ENCODE data around the gene FUOM.

Gene FUOM, protein sequence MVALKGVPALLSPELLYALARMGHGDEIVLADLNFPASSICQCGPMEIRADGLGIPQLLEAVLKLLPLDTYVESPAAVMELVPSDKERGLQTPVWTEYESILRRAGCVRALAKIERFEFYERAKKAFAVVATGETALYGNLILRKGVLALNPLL

DNA sequence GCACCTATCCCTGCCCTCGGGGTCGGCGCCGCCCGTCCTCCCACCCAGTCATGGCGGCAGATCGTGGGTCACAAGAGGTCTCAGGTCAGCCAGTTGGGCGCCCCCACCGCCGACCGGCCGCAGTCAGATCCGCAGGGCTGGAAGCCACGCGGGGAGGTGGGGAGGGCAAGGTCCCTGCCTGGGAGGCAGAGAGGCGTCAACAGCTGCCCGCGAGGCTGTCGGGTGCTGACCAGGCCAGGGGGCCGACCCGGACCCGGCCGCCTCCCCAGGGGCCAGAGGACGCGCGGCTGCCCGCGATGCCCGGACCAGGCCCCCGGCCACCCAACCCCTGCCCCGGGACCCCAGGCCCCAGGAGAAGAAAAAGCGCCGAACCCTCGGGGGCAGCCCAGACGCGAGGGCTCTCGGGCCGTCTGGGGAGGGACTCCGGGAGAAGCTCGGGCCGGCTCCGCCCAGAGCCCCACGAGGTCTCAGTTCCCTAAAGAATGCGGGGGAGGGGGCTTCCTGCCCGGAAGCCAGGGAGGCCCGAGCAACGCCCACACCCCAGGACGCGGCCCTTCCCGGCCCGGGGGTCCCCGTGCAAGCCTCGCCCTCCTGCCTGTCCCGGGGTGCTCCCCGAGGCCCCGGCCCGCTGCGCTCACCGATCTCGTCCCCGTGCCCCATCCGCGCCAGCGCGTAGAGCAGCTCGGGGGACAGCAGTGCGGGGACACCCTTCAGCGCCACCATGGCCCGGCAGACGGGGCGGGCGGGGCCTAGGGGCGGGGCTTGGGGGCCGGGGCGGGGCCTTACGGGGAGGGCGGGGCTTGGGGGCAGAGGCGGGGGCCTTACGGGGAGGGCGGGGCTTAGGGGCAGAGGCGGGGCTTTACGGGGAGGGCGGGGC, at the start of gene FUOM:
FUOM (minus strand) TSS at position 735 of the 877 bp plus-strand sequence; CDS start at position 723, 12 bp downstream.
- DNase-seq (ENCODE audit: low spot score) (peak; percentile 87), FAIRE-seq (no peak)

DNA sequence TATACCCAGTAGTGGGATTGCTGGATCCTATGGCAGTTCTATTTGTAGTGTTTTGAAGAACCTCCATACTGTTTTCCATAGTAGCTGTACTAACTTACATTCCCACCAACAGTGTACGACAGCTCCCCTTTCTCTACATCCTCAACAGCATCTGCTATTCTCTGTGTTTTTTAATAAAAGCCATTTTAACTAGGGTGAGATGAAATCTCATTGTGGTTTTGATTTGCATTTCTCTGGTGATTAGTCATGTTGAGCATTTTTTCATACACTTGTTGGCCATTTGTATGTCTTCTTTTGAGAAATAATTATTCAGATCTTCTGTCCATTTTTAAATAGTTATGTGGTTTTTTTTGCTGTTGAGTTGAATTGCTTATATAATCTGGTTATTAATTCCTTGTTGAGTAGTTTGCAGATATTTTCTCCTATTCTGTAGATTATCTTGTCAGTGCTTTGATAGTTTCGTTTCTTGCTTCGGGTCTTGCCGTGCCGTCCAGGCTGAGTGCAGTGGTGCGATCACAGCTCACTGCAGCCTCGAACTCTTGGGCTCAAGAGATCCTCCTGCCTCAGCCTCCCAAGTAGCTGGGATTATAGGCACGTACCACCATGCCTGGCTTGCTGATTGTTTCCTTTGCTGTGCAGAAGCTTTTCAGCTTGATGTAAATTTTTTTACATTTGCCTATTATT, 48.2 kb upstream of the FUOM start:
- FAIRE-seq (no peak), DNase-seq (ENCODE audit: low spot score) (no peak)

DNA sequence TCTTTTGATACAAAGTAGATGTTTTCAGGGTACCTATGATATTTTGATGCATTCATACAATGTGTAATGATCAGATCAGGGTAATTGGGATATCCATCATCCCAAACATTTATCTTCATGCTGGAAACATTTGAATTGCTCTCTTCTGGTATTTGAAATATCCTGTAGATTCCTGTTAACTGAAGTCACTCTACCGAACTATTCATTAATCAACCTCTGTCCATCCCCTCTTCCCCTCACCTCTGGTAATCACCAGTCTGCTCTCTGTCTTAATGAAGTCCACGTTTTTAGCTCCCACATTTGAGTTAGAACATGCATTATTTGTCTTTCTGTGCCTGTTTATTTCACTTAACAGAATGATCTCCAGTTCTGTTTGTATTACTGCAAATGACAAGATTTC, 47.5 kb upstream of the FUOM start:
- FAIRE-seq (no peak), DNase-seq (ENCODE audit: low spot score) (no peak)

DNA sequence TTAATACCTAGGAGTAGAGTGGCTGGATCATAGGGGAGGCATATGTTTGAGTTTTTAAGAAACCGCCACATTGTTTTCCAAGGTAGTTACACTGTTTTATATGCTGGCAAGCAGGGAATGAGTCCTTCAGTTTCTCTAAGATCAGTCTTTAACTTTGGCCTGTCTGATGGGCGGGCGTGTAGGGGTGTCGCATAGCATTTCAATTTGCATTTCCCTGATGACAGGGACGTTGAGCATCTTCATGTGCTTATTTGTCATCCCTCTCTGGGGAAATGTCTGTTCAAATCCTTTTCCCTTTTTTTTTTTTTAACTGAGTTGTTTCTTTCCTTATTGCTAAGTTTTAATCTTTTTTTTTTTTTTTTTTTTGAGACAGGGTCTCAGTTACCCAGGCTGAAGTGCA, 46.0 kb upstream of the FUOM start:
- FAIRE-seq (no peak), DNase-seq (ENCODE audit: low spot score) (no peak)

DNA sequence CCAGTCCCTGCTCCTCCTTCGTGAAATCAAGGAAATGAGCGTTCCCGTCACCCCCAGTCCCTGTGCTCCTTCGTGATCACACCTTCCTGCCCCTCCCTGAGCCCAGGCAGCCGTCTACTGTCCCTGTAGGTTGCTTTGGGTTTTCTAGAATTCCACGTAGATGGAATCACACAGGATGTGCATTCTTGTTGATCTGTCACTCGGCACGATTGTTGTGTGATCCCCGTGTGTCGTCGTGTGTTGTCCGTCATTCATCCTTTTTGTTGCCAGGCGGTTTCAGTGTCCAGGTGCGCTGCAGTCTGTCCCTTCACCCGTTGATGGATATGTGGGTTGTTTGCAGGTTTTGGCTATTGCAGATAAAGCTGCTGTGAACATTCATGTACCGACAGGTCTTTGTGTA, 45.5 kb upstream of the FUOM start:
- DNase-seq (ENCODE audit: low spot score): no peak
- FAIRE-seq: no peak

DNA sequence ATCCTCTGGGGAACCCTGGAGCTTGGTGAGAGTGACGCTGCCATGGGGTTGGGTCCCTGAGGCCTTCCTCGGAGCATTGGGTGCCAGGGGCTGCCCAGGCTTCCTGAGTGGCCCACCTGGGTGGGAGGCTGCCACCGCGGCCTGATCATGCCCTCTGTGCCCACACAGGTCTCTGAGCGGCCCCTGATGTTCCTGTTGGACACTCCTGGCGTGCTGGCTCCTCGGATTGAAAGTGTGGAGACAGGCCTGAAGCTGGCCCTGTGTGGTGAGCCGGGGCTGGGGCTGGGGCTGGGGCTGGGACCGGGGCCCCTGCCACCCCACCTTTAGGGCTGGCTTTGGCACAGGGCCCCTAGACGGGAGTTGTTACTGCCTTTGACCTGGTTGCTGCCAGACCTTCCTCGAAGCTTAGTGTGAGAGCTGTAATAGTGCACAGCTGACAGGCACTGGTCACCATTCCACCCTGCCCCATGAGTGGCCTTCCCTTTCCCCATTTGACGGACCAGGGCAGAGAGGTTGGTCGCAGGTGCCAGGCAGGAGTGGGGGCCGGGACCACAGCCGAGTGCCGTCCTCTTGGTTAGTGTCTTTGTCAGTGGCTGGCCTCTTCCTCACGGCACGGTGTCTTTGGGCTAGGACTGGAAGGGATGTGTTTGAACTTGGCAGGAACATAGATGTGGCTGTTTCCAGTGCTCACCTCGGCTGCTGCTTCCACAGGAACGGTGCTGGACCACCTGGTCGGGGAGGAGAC, 44.3 kb upstream of the FUOM start:
- FAIRE-seq (no peak), DNase-seq (ENCODE audit: low spot score) (no peak)

DNA sequence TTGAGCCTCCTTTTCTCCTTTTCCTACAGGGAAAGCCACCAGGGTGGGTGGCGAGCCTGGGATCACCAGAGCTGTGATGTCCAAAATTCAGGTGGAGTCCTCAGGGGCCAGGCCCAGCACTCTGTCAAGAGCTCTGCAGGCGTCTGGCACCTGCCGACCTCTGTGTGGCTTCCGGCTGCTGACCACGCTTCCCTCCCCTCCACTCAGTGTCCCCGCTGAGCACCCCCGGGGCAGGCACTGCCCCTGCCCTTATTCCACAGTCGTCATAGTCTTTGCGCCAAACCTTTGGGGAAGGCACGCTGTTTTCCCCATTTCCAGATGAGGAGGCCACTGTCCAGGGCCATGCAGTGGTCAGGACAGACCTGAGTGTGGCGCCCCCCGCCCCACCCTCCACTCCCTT, 43.7 kb upstream of the FUOM start:
- no peak for FAIRE-seq

DNA sequence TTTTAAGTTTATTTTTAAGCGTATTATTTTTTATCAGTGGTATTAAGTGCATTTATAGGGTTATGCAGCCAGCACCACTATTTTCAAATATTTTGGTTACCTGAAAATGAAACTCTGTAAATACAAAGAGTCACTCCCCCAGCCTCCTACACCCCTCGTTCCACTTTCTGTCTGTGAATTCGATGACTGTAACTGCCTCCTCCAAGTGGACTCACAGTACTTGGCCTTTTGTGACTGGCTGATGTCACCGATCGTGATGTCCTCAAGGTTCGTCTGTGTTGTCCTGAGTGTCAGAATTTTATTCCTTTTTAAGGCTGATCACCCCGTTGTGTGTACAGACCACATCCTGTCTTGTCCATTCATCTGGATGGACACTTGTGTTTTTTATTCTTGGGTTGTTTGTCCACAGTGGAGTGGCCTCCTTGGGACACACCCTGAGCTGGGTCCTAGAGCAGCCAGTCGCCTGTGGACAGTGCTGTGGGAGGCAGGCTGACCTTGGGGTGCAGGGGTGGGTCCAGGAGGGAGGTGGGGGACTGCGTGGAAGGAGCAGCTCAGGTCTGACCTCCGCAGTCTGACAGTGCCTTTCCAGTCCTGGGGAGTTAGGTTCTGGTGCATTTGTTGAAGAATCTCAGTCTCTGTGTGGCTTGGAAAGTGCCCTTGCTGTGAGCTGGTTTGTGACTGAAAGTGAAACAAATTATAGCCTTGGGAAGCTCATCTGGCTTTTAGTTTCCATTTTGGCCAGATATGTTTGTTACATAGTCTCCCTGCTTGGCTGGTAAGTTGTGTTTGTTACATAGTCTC, 43.0 kb upstream of the FUOM start:
- FAIRE-seq (no peak), DNase-seq (ENCODE audit: low spot score) (no peak)

More for the DNA sequence above, 43.7 kb upstream of the FUOM start:
- DNase-seq (ENCODE audit: low spot score): no peak

DNA sequence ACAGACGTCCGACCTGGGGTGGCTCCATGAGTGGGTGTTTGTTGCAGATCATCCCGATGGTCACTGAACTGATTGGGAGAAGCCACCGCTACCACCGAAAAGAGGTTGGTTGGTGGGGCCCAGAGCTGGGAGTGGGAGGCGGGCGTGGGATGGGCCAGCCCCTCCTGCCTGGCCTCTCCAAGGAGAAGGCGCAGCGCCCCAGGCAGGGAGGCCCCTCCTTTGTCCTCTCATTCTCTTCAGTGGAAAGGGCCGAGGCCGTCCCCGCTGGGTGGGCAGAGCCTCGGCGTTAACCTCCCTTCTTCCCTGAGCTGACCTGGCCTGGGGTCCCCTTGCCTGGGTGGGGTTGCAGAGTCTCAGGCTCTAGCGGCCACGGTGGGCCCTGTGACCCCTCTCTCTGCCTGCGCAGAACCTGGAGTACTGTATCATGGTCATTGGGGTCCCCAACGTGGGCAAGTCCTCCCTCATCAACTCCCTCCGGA, 41.3 kb upstream of the FUOM start:
- DNase-seq (ENCODE audit: low spot score): no peak
- FAIRE-seq: no peak

DNA sequence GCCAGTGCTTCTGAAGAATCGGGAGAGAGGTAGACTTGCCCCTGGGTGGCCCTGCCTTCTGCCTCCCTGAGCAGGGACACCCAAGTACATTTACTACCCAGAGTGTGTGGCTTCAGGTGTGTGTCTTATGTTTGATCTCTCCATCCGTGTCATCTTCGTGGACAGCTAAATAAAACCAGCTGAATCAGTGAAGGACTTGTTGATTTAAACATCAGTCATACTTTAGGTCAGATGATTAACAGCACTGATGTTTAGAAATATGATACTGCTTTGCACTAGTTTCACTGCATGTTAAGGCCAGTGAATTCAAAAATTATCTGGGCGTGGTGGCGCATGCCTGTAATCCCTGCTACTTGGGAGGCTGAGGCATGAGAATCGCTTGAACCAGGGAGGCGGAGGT, 40.1 kb upstream of the FUOM start:
- no peak for FAIRE-seq
- no peak for DNase-seq (ENCODE audit: low spot score)

DNA sequence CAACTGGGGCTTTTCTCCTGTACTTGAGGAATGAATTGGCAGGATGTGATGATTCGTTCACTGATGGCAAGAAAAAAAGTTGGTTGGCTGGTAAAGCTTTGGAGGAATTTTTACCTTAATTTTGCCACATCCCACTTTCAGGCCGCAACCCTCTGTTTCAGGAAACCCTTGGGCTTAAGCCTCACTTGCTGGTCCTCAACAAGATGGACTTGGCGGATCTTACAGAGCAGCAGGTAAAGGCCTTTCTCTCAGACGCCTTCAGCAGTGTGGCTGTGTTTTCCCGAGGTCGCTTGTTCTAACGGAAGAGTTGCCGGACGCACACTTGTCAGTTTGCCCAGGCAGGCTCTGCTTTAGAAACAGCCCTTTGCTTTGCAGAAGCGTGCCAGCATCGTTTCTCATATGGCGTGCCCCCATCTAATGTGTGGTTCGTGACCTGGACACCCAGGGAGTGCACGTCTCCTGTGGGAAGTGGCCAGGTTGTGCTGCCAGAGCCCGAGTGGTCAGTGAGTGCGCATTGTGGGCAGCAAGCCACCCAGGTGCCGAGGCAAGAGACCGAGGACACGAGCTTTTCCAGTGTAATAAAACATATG, 38.3 kb upstream of the FUOM start:
- DNase-seq (ENCODE audit: low spot score) (no peak), FAIRE-seq (no peak)

DNA sequence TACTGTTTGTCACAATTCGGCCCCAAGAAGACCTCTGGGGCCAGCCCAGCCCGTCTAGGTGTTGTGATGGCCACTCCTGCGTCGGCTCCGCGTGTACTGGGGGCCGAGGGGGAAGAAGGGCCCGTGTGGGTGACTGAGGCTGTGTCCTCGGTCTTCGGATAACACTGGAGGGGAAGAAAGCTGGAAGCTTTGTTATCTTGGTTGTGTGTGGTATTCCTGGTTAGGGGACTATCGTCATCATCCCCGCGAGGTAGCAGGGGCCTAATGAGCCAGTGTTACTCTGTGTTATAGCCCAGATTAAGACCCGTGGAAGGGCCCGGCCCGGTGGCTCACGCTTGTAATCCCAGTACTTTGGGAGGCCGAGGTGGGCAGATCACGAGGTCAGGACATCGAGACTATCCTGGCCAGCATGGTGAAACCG, 37.0 kb upstream of the FUOM start:
- FAIRE-seq (no peak), DNase-seq (ENCODE audit: low spot score) (no peak)

DNA sequence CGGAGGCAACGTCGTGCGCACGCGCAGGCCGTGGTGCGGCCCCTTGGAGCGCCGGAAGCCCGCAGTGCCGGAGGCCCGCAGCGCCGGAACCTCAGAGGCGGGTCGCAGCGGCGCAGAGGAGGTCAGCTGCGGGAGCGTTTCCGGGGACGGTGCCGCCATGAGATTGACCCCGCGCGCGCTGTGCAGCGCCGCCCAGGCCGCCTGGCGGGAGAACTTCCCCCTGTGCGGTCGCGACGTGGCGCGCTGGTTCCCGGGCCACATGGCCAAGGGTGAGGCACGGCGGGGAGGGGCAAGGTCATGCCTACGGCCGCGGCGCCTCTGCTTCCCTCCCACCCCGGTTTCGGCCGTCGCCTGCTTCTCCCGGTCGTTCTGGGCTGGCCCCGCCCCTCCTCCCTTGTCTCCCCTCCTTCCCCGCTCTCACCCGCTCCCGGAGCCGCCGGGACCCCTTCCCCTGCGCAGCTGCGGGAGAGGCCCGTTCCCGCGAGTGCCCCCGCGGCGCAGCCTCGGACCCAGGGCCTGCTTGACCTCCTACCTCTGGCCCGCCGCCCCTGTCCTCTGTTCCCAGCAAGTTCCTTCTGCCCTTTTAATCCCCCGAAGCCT, 36.3 kb upstream of the FUOM start, which contains the start of gene MTG1:
MTG1 (plus strand) TSS at position 94 of the 600 bp plus-strand sequence; CDS start at position 158, 64 bp downstream.
- DNase-seq (ENCODE audit: low spot score): peak; percentile 96
- FAIRE-seq: peak; percentile 48

DNA sequence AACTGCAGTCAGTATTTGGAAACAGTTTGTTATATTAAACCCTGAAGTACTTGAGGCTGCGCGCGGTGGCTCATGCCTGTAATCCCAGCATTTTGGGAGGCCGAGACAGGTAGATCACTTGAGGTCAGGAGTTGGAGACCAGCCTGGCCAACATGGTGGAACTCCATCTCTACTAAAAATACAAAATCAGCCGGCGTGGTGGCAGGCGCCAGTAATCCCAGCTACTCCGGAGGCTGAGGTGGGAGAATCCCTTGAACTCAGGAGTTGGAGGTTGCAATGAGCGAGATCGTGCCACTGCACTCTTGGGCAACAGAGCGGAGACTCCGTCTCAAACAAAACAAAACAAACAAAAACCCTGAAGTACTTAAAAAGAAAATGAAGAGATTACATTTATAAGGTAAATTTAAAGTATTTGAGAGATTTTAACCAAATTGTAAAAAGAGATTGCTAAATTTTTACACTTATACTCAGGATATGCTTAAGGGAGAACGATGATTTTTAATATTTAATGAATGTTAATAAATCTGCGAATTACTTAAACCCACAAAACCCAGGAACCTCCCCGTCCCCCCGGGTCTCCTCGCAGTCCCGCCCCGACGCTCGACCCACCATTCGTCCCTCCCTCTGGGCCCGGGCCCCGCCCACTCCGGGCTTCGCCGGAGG, 35.7 kb upstream of the FUOM start:
- DNase-seq (ENCODE audit: low spot score) (no peak), FAIRE-seq (no peak)

DNA sequence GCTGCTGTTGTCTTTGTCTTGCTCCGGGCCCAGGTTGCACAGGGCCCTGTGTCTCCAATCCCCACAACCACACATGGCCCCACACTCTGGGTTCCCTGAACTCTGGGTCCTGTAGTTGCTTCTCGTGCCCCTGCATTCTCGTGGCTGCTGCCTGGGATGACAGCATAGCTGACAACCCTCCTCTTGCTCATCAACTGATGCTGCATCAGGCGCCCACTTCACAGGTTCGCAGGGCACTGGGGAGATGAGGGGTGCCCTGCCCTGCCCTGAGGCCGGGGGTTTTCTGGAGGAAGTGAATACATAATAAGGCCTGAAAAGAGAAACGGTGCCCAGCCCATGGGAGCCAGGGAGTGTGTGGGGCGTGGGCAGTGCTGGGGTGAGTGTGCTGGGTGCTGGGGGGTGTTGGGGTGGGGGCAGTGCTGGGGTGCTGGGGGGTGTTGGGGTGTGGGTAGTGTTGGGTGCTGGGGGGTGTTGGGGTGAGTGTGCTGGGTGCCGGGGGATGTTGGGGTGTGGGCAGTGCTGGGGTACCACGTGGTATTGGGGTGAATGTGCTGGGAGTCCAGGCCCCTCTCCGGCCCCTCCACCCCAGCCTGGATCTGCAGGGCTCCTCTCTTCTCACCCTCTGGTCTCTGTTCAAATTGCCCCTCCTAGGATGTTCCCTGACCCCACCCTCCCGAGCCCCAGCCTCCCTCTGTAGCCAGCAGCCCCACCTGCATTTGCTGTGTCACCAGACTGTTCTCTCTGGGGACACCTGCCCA, 34.1 kb upstream of the FUOM start:
- FAIRE-seq (no peak), DNase-seq (ENCODE audit: low spot score) (no peak)

DNA sequence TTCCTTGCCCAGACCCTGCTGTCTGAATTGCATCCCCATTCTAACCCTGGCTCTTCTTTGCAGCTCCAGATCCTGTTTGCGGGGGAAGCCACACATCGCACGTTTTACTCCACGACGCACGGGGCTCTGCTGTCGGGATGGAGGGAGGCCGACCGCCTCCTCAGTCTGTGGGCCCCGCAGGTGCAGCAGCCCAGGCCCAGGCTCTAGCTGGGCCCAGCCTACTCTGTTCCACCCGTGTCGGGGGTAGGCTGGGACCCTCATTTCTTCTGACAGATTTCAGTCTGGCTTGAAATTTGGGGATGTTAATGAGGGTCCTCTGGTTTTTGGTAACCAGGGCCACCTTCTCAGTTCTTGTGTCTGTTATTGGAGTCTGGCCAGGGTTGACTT, 33.4 kb upstream of the FUOM start:
- no peak for FAIRE-seq
- no peak for DNase-seq (ENCODE audit: low spot score)

DNA sequence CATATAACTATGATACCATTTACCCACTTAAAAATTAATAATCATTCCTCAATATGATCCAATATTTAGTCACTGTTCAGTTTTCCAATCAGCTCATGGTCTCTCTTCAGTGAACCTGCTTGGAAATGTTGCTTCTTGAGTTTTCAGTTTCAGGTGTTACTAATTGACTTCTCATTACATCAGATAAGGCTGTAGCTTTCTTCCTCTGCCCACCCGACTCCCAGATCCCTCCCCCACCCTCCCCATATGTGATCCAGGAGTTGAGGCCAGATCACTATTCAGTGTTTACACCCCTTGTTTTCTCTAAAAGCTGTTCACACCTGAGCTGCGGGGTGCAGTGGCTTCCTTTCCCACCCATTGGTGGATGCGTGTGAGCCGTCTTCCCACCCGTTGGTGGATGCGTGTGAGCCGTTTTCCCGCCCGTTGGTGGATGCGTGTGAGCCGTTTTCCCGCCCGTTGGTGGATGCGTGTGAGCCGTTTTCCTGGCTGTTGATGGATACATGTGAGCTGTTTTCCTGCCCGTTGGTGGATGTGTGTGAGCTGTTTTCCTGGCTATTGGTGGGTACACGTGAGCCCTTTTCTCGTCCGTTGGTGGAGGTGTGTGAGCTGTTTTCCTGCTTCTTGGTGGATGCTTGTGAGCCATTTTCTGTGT, 32.9 kb upstream of the FUOM start:
- DNase-seq (ENCODE audit: low spot score): no peak
- FAIRE-seq: no peak

Data from urothelium cell line (cell line).